NOMO-1 treated with dmso at 0.1 percent for 144 hours (cell line): ENCODE data around the gene GPHN.
"Not testable (repeated sequence)": the region's sequence is repeated elsewhere in the genome, so short reads cannot be mapped to it uniquely, and the experiment has no call there.

Experiments
- DNase-seq: peaks from one replicate; lab custom pipeline; 2025; ENCODE audit not compliant: unreplicated experiment; lab: John Stamatoyannopoulos, UW

The GPHN gene

GRCh38 chr14:66758031-66758613, 250.2 kb downstream of the GPHN start:
- no peak for DNase-seq

DNA sequence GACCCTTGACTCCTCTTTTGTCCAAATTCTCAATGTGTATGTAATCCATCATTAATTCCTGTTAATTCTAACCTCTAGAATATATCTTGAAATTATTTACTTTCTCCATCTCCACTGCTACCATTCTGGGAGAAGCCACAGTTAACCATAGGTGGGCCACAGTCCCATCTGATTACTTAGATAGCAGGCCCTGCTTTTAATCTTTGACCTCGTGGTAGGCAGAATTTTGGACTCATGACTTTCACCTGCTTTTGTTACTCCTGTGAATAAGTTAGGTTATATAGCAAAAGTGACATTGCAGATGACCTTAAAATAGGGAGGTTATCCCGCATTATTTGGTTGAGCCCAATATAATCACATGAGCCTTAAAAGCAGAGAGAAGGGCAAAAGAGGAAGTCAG, 264.2 kb downstream of the GPHN start:
- DNase-seq: no peak

DNA sequence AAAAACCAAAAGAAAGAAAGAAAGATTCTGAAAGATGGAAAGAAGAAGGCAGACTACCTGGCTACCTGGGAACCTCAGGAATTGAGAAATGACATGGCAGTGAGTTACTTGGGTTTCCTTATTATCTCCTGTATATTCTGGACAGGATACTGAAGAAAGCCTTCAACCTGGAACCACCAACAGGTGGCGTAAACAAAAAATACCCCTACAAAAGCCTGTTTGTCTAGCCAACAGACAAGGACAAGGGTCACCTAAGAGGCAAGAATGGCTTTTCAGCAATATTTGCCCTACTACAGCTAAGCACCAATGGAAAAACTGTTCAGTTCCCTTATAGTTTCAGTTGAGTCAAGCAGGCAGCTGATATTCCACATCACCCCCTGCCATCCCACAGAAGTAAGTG, 274.9 kb downstream of the GPHN start:
- DNase-seq: no peak

DNA sequence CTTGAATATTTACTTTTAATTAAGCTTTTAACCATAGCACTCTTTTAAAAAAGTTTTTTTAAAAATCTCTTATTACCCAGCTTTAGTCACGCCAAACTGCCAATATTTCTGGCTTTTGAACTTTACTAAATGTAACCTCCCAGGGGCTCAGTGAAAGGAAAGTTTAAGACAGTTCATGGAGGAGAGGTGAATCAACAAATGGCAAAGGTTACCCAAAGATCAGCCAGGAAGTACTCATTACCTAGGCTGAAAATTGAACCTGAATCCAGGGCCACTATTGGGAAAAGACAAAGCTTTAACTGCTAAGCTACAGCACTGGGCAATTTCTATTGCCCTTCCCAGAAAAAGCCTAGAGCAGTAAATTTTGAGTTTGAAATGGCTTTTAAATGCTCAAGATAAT, 282.2 kb downstream of the GPHN start:
- DNase-seq: no peak

GRCh38 chr14:66802962-66803361, 295.0 kb downstream of the GPHN start:
- DNase-seq: no peak

DNA sequence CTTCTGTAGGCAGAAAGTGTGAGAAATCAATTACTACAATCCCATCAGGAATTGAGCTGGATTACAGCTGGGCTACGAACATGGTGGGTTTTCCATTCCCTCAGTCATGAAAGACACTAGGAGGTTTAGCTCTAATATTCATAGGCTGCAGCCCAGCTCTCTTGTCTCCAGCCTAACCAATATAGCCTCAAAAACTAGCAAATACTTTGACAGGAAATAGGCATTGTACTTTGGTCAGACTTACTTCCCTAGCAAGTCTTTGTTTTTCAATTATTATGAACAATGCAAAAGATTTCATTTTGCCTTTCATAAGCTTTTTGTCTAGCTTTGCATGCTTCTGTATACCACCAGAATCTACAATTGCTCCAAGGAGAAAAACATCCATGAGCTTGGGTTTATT, 296.2 kb downstream of the GPHN start:
- no peak for DNase-seq

GRCh38 chr14:66813636-66814035, 305.7 kb downstream of the GPHN start:
- no peak for DNase-seq

GRCh38 chr14:66815687-66816086, 307.7 kb downstream of the GPHN start:
- DNase-seq: no peak

- no peak for DNase-seq
These were observed 316.3 kb downstream of the GPHN start for GRCh38 chr14:66824251-66824650.

DNA sequence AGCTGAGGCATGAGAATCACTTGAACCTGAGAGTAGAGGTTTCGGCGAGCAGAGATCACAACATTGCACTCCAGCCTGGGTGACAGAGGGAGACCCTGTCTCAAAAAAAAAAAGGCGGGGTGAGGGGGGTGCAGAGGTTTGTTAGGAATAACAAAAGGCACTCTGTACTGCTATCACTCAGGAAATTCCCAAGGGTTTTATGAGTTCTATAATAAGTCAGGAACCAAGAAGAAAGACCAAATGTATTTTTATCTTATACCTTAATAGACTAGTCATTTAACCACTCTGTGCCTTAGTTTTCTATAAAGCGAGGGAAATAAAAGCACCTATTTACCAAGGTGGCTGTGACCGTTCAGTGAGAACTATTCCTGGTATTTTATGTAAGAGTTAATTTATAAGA, 319.2 kb downstream of the GPHN start:
- DNase-seq: no peak

- DNase-seq: no peak
These were observed 323.2 kb downstream of the GPHN start for GRCh38 chr14:66831173-66831572.

- DNase-seq: no peak
These were observed 325.9 kb downstream of the GPHN start for GRCh38 chr14:66833816-66834215.

GRCh38 chr14:66837436-66837835, 329.5 kb downstream of the GPHN start:
- DNase-seq: not testable (repeated sequence)

DNA sequence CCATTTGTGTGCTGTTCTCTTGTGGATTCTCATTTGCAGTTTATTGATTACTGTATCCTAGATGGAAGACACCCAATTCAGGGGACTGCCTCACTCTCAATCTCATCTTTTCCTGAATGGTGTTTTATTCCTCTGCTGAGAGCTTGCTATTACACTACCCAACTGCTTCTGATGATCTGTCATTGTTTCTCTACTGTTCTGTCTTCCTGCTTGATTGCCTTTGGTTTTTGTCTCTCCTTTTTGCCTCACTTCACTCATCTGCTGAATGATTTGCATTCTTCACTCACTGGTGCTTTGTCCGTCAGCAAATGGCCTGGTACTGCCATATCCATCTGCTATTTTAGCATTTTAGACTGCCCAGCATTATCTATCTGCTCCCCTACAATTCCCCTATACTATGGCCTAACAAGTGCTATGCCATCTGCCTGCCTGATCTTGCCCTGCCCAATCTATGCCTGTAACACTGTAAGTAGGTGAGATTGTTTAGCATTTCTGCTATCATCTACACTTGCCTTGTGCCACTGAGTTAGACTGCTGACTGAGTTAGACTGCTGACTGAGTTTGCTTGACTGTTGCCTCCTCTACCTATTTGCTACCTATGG, 335.1 kb downstream of the GPHN start:
- no peak for DNase-seq

- no peak for DNase-seq
These were observed 342.4 kb downstream of the GPHN start for GRCh38 chr14:66850258-66850888.

DNA sequence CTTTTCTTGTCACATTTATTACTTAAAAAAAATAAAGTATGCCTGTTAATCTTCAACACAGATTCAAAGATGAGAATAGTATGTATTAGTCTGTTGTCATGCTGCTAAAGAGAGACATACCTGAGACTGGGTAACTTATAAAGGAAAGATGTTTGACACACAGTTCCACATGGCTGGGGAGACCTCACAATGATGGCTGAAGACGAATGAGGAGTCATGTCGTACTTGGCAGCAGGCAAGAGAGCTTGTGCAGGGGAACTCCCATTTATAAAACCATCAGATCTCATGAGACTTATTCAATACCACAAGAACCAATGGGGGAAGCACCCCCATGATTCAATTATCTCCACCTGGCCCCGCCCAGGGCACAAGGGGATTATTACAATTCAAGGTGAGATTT, 345.4 kb downstream of the GPHN start:
- DNase-seq: no peak

DNA sequence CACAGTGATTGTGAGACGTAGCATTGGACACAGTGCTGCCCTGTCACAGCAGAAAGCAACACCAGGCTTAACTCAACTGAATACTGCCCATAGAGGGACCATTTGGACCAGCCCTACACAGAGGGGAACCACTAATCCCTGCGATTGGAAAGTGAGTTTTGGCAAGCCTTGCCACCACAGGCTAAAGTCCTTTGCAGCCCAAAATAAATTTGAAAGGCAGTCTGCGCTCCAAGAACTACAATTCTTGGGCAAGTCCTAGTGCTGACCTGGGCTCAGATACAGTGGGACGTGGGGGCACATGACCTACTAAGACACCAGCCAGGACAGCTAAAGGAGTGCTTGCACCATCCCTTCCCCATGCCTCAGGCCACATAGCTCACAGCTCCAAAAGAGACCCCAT, 349.9 kb downstream of the GPHN start:
- DNase-seq: no peak

- no peak for DNase-seq
These were observed 351.2 kb downstream of the GPHN start for GRCh38 chr14:66859063-66859671.

DNA sequence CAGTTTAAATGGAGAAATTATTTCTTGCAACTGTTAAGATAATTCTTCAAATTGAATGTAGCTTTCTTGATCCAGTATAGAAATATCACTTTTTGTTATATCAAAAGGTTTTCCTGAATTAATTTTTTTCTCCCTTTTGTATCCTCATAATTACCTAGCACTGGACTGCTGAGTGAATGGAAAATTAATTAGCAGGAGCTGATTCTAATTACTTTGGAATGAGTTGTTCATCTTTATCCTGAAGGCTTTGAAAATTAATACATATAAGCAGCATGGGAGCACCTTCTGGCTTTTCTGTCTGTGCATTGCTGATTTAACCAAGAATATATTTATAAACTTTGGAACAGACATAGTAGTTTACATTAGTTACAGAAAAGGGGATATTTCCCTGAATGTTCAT, 373.6 kb downstream of the GPHN start:
- DNase-seq: no peak

DNA sequence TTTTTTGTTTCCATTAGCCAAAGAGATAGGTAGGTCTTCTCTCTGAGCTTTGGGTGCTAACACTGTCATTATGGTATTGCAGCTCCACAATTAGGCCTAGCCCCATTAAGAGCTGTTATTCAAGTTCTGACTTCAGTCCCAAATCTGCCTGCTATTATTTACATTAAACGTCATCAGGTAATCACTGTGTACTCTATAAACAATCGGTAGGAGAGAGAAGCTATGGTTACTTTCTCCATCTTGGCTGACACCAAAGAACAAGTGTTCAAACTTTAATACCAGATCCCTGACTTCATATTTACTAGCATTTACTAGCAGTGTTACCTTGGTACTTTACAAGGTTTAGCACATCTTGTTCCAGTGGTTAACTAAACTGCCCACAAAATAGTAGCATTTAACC, 376.2 kb downstream of the GPHN start:
- DNase-seq: no peak

DNA sequence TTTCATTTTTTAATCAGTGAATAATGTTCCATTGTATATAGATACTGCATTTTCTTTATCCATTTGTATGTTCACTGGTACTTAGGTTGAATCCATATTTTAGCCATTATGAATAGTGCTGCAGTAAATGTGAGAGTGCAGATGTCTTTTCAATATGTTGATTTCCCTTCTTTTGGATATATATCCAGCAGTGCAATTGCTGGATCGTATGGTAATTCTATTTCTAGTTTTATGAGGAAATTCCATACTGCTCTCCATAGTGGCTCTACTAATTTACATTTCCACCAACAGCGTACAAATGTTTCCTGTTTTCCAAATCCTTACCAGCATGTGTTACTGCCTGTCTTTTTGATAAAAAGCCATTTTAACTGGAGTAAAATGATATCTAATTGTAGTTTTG, 392.8 kb downstream of the GPHN start:
- no peak for DNase-seq

GRCh38 chr14:66910311-66910840, 402.4 kb downstream of the GPHN start:
- no peak for DNase-seq
